Fibroblast of gingiva (primary cell): Measurements from ENCODE around the gene BAMBI.

ENCODE experiments used
- DNase-seq: peaks from one replicate; pipeline ENCODE4 v3.0.0-alpha.2; 2011; ENCODE audit warnings: low read depth

Gene BAMBI

GRCh38 chr10:28676326-28676967, 874 bp upstream of the BAMBI start:
- DNase-seq = no peak

- DNase-seq = no peak
These were observed 766 bp downstream of the BAMBI start for GRCh38 chr10:28677888-28678686.

- no peak for DNase-seq
These were observed 1.6 kb downstream of the BAMBI start for GRCh38 chr10:28678687-28679457.

GRCh38 chr10:28679581-28680357, 2.4 kb downstream of the BAMBI start:
- no peak for DNase-seq

GRCh38 chr10:28680358-28680752, 3.0 kb downstream of the BAMBI start:
- no peak for DNase-seq

- DNase-seq = peak; percentile 4
These were observed 4.0 kb downstream of the BAMBI start for GRCh38 chr10:28681291-28681763.

- DNase-seq = no peak
These were observed 4.8 kb downstream of the BAMBI start for GRCh38 chr10:28681928-28682750.

- no peak for DNase-seq
These were observed 7.0 kb downstream of the BAMBI start for GRCh38 chr10:28684157-28684985.

- DNase-seq = no peak
These were observed 7.8 kb downstream of the BAMBI start for GRCh38 chr10:28684986-28685580.

GRCh38 chr10:28685717-28686116, 8.4 kb downstream of the BAMBI start:
- no peak for DNase-seq

GRCh38 chr10:28686835-28687682, 9.7 kb downstream of the BAMBI start:
- DNase-seq = no peak

GRCh38 chr10:28687683-28688001, 10.3 kb downstream of the BAMBI start:
- DNase-seq = no peak

GRCh38 chr10:28690545-28690944, 13.2 kb downstream of the BAMBI start:
- DNase-seq = no peak

GRCh38 chr10:28691187-28691694, 13.9 kb downstream of the BAMBI start:
- DNase-seq = no peak

- no peak for DNase-seq
These were observed 14.7 kb downstream of the BAMBI start for GRCh38 chr10:28692050-28692449.

- no peak for DNase-seq
These were observed 17.2 kb downstream of the BAMBI start for GRCh38 chr10:28694530-28694929.

GRCh38 chr10:28698075-28698474, 20.8 kb downstream of the BAMBI start:
- DNase-seq = no peak

GRCh38 chr10:28704464-28705161, 27.3 kb downstream of the BAMBI start:
- DNase-seq = no peak
